WTC11 (cell line): ENCODE data around the gene CREBBP.

Experiments used
- ESRRA ChIP-seq: sonication (generic); formaldehyde crosslinking; IDR thresholded peaks from 2 replicates; pipeline ENCODE4 v1.8.1; 2022; ENCODE audit warnings: mild to moderate bottlenecking, missing genetic modification reagents, borderline replicate concordance
- KAT7 ChIP-seq: sonication (generic); formaldehyde crosslinking; IDR thresholded peaks from 2 replicates; pipeline ENCODE4 v1.8.1; 2023; ENCODE audit warnings: missing genetic modification reagents, mild to moderate bottlenecking, borderline replicate concordance
- MAX ChIP-seq: sonication (generic); formaldehyde crosslinking; IDR thresholded peaks from 2 replicates; pipeline ENCODE4 v1.8.0; 2022; ENCODE audit warnings: mild to moderate bottlenecking, missing genetic modification reagents
- NR2C2 ChIP-seq: sonication (generic); formaldehyde crosslinking; IDR thresholded peaks from 2 replicates; pipeline ENCODE4 v1.8.0; 2022; ENCODE audit warnings: mild to moderate bottlenecking, missing genetic modification reagents
- TF ChIP-seq, protein P1 (sequence below): fragments of 200-600 bp; IDR thresholded peaks from 2 replicates; pipeline ENCODE4 v1.8.0; 2022; ENCODE audit warnings: antibody characterized with exemption

DNA sequence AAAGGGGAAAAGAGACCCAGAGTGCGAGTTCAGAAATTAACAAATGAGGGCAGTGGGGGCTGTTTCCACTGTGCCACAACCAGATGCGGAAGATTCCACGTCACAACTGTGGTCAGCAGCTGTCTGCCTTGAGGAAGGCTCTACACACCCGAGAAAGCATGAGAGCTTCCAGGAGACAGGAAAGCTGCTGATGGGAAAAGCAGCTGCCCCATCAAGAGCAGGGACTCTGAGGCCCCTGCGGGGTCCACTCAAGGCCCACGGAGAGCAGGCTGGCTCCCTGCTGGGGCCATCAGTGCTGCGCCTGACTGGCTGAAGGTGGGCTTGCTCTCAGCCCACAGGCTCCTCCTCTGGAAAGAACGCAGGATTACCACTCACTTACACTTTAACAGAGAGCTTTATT, 148.3 kb downstream of the CREBBP start:
- TF ChIP-seq MAX (CRISPR knock-in tag) (no peak), NR2C2 (CRISPR knock-in tag) (no peak), KAT7 (CRISPR knock-in tag) (no peak), ESRRA (CRISPR knock-in tag) (no peak)
- TF ChIP-seq, protein P1, sequence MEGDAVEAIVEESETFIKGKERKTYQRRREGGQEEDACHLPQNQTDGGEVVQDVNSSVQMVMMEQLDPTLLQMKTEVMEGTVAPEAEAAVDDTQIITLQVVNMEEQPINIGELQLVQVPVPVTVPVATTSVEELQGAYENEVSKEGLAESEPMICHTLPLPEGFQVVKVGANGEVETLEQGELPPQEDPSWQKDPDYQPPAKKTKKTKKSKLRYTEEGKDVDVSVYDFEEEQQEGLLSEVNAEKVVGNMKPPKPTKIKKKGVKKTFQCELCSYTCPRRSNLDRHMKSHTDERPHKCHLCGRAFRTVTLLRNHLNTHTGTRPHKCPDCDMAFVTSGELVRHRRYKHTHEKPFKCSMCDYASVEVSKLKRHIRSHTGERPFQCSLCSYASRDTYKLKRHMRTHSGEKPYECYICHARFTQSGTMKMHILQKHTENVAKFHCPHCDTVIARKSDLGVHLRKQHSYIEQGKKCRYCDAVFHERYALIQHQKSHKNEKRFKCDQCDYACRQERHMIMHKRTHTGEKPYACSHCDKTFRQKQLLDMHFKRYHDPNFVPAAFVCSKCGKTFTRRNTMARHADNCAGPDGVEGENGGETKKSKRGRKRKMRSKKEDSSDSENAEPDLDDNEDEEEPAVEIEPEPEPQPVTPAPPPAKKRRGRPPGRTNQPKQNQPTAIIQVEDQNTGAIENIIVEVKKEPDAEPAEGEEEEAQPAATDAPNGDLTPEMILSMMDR: no peak
